OCI-LY3 (cell line): ENCODE data around the gene F13A1.

Experiments used
- CTCF ChIP-seq: fragments of 200-600, 300-600 bp; sonication (generic); IDR thresholded peaks from 2 replicates; pipeline ENCODE4 v1.5.1; 2014; ENCODE audit warnings: antibody characterized with exemption, low read length, low read depth
- EZH2phosphoT487 ChIP-seq: fragments of 200-600 bp; shearing (Covaris generic); IDR thresholded peaks from 2 replicates; pipeline ENCODE4 v1.6.1; 2018; ENCODE audit warnings: antibody characterized with exemption, mixed run types, low read depth

- no peak for TF ChIP-seq CTCF
- no peak for TF ChIP-seq EZH2phosphoT487
Measured at GRCh38 chr6:6230286-6230685, 90.2 kb downstream of the F13A1 start.
